Endothelial cell of umbilical vein (primary cell): ENCODE data around the gene IDH3A. TPM values are rescaled to one million over a fixed set of nuclear protein-coding genes. Genes with fewer than 3 reads are reported as not detected.

ENCODE experiments used
- BruUV-seq: library from RNA; stranded (reverse); fragments of 400-500 nt; replicated peaks from 2 replicates; lab custom pipeline; 2021; lab: Mats Ljungman, UMichigan
- CTCF ChIA-PET: fragments of 300-600, 350-600 bp; sonication (Branson Sonifier 250); formaldehyde crosslinking; loops from one replicate; lab custom pipeline; 2021; ENCODE audit warnings: antibody characterized with exemption, inconsistent platforms; lab: Charles Lee
- POLR2A ChIA-PET: fragments of 300-600, 350-600 bp; sonication (Branson Sonifier 250); formaldehyde crosslinking; loops from one replicate; lab custom pipeline; 2021; ENCODE audit warnings: antibody characterized with exemption, inconsistent platforms; lab: Charles Lee
- DNase-seq: peaks from one replicate; pipeline ENCODE4 v3.0.0-alpha.2; 2011; ENCODE audit warnings: low read depth, low spot score
- FAIRE-seq: peaks from 2 replicates; lab custom pipeline; 2011; peaks lifted over from hg19 to GRCh38; lab: Jason Lieb, UNC
- H2AFZ ChIP-seq: 2 replicates; pipeline ENCODE4 v1.6.0; 2012; ENCODE audit warnings: low read depth, low read length, control low read depth, inconsistent platforms
- H3K27ac ChIP-seq: 2 replicates; pipeline ENCODE4 v1.5.1; 2011; ENCODE audit warnings: low read depth, mild to moderate bottlenecking, control low read depth, low read length, moderate library complexity; ENCODE audit not compliant: insufficient read depth
- H3K27me3 ChIP-seq, 2 experiments: 2 replicates each; pipeline versions ENCODE4 v1.6.0 to v1.6.1; 2011; ENCODE audit warnings: low read length in 2 of 2, mixed read lengths in 1 of 2; ENCODE audit not compliant: control insufficient read depth in 2 of 2, insufficient read depth in 2 of 2
- H3K36me3 ChIP-seq, 2 experiments: 2 replicates in 1 of 2; 3 replicates in 1 of 2; pipeline ENCODE4 v1.5.1; 2011; ENCODE audit warnings: low read length in 2 of 2, mild to moderate bottlenecking in 1 of 2, moderate library complexity in 1 of 2; ENCODE audit not compliant: control insufficient read depth in 2 of 2, insufficient read depth in 2 of 2; ENCODE audit errors: extremely low read depth in 1 of 2
- H3K4me1 ChIP-seq: 3 replicates; pipeline ENCODE4 v1.5.1; 2011; ENCODE audit warnings: mild to moderate bottlenecking, low read length; ENCODE audit not compliant: control insufficient read depth, insufficient read depth; ENCODE audit errors: extremely low read depth
- H3K4me2 ChIP-seq: 2 replicates; pipeline ENCODE4 v1.6.1; 2011; ENCODE audit warnings: low read length, control low read depth, mixed read lengths; ENCODE audit not compliant: insufficient read depth
- H3K4me3 ChIP-seq, 3 experiments: fragments of 200-600 bp in 1 of 3; sonication (generic), shearing (Covaris generic) in 1 of 3; replicated peaks in 1 of 3; 2 replicates each; pipeline ENCODE4 v1.5.1; 2011 to 2016; ENCODE audit warnings: control low read depth in 3 of 3, low read length in 3 of 3, mild to moderate bottlenecking in 2 of 3, inconsistent platforms in 1 of 3, low read depth in 1 of 3, moderate library complexity in 1 of 3; ENCODE audit not compliant: insufficient read depth in 1 of 3
- H3K79me2 ChIP-seq: 2 replicates; pipeline ENCODE4 v1.6.0; 2012; ENCODE audit warnings: low read length, inconsistent platforms; ENCODE audit not compliant: control insufficient read depth, insufficient read depth
- H3K9ac ChIP-seq: replicated peaks from 2 replicates; pipeline ENCODE3; 2011; ENCODE audit warnings: low read length, control low read depth; ENCODE audit not compliant: insufficient read depth; ENCODE audit errors: extremely low read depth
- H3K9me1 ChIP-seq: replicated peaks from 3 replicates; pipeline ENCODE4 v1.6.0; 2011; ENCODE audit warnings: mild to moderate bottlenecking, low read length; ENCODE audit not compliant: control insufficient read depth, insufficient read depth; ENCODE audit errors: extremely low read depth
- H3K9me3 ChIP-seq: replicated peaks from 2 replicates; pipeline ENCODE4 v1.5.1; 2012; ENCODE audit warnings: low read length, inconsistent platforms; ENCODE audit not compliant: control insufficient read depth, insufficient read depth
- H4K20me1 ChIP-seq: replicated peaks from 2 replicates; pipeline ENCODE3; 2011; ENCODE audit warnings: mild to moderate bottlenecking, low read length; ENCODE audit not compliant: control insufficient read depth, insufficient read depth; ENCODE audit errors: extremely low read depth
- CTCF ChIP-seq, 2 donors: IDR thresholded peaks; 1 replicate in 1 of 2; 2 replicates in 1 of 2; pipeline ENCODE4 v1.5.1; 2011; ENCODE audit warnings: low read length in 2 of 2, mild to moderate bottlenecking in 2 of 2, moderate library complexity in 2 of 2, control low read depth in 1 of 2, inconsistent platforms in 1 of 2, low read depth in 1 of 2; ENCODE audit not compliant: insufficient read depth in 1 of 2; ENCODE audit errors: extremely low read depth in 1 of 2
- EZH2 ChIP-seq: IDR thresholded peaks from 2 replicates; pipeline ENCODE4 v1.6.1; 2012; ENCODE audit warnings: borderline replicate concordance, low read depth, mild to moderate bottlenecking, moderate library complexity, low read length, inconsistent platforms; ENCODE audit not compliant: severe bottlenecking
- FOS ChIP-seq: IDR thresholded peaks from 2 replicates; pipeline ENCODE4 v1.6.1; 2011; ENCODE audit warnings: mild to moderate bottlenecking, low read length, moderate library complexity, borderline replicate concordance; ENCODE audit not compliant: insufficient read depth
- GATA2 ChIP-seq: IDR thresholded peaks from 2 replicates; pipeline ENCODE4 v1.7.0; 2011; ENCODE audit warnings: low read depth, mild to moderate bottlenecking, moderate library complexity, mixed read lengths, low read length; ENCODE audit not compliant: insufficient read length, insufficient read depth
- JUN ChIP-seq: IDR thresholded peaks from 2 replicates; pipeline ENCODE4 v1.6.1; 2011; ENCODE audit warnings: borderline replicate concordance, low read depth; ENCODE audit not compliant: insufficient read length, insufficient read depth
- MAX ChIP-seq: IDR thresholded peaks from 2 replicates; pipeline ENCODE4 v1.6.1; 2011; ENCODE audit not compliant: insufficient read depth, insufficient read length
- MYC ChIP-seq: IDR thresholded peaks from one replicate; pipeline ENCODE4 v1.6.1; 2011; ENCODE audit warnings: mild to moderate bottlenecking, low read depth, low read length
- POLR2A ChIP-seq: IDR thresholded peaks from 2 replicates; pipeline ENCODE4 v1.6.1; 2012; ENCODE audit warnings: low read depth, mild to moderate bottlenecking, control low read depth, low read length
- POLR2AphosphoS5 ChIP-seq: IDR thresholded peaks from 2 replicates; pipeline ENCODE4 v1.6.1; 2012; ENCODE audit warnings: low read depth, mild to moderate bottlenecking, control low read depth, low read length, moderate library complexity; ENCODE audit not compliant: insufficient read depth
- dilution Hi-C: fragments of 300-500 bp; cut with MboI; formaldehyde crosslinking; loops from one replicate; pipeline ENCODE4 v1.15.0; 2019; ENCODE audit warnings: low sequenced_read_pairs; ENCODE audit not compliant: extremely low pct_ligation_motif_present
- intact Hi-C: fragments of 100-400 bp; cut with micrococcal nuclease; formaldehyde crosslinking; loops from one replicate; pipeline ENCODE4 v1.10.0; 2022
- polyA plus RNA-seq, 4 experiments: library from polyadenylated mRNA; depleted of rRNA in 3 of 4; stranded (reverse) in 3 of 4; unstranded in 1 of 4; fragments of >200 nt; gene quantifications; 2 replicates each; pipeline versions ENCODE4 v1.2.1 to v1.2.3, GENCODE V29; 2011 to 2012; ENCODE audit warnings: missing spikeins in 1 of 4
- total RNA-seq: library from RNA; stranded (reverse); gene quantifications from 2 replicates; pipeline ENCODE4 v1.2.3, GENCODE V29; 2021

The IDH3A gene
- total and polyA plus RNA-seq, 2 donors (not counting 3 experiments of a cell fraction or from before 2014, with no cell fraction given): 35.5 to 63.9 TPM

- TF ChIP-seq FOS: no peak
- TF ChIP-seq JUN: no peak
- no peak for TF ChIP-seq POLR2A
- TF ChIP-seq EZH2: no peak
- no peak for TF ChIP-seq GATA2
- no peak for TF ChIP-seq POLR2AphosphoS5
- TF ChIP-seq CTCF (IDR thresholded peaks at IDR 0.05; ENCODE audit: extremely low read depth in 1 of 2, insufficient read depth in 1 of 2, low read depth in 1 of 2, low read length in 2 of 2): no peak
- TF ChIP-seq MAX: no peak
- TF ChIP-seq MYC: no peak
- Histone ChIP-seq H3K4me1 (no peaks in the 10 kb centered on the region), H4K20me1 (no peaks in the 10 kb centered on the region), H3K27me3 (no peaks in the 10 kb centered on the region), H3K9ac (no peak overlapping the region), H3K4me3 (no peak overlapping the region), H3K4me2 (no peak overlapping the region), H3K9me3 (no peaks in the 10 kb centered on the region), H3K36me3 (peaks cover 8% of the 10 kb centered on the region in 2 experiments), H3K79me2 (no peaks in the 10 kb centered on the region), H2AFZ (no peak overlapping the region), H3K9me1 (no peaks in the 10 kb centered on the region), H3K27ac (no peak overlapping the region)
- DNase-seq (no peak), FAIRE-seq (no peak)
- dilution Hi-C loops (no loop called here), intact Hi-C loops (no loop called here)
- POLR2A ChIA-PET: no interaction called here
- CTCF ChIA-PET: no interaction called here
- no TSS peak for BruUV-seq
These were observed 19.4 kb downstream of the IDH3A start for GRCh38 chr15:78168608-78169007.
